Body of pancreas (tissue), 4 donors: ENCODE measurements around the gene DIP2B. TPM values are rescaled to one million over a fixed set of nuclear protein-coding genes. Genes with fewer than 3 reads are reported as not detected.

Experiments used
- ATAC-seq: fragments of 150-250 bp; one replicate; pipeline ENCODE4 v1.9.1; 2016
- DNase-seq, 4 donors: peaks; one replicate each; pipeline ENCODE4 v3.0.0-alpha.2; 2019
- H3K27ac ChIP-seq, 4 donors: fragments of 200-600 bp; sonication (generic); 1 replicate in 3 of 4; 2 replicates in 1 of 4; pipeline versions ENCODE4 v1.5.1 to v1.6.1; 2016 to 2019; ENCODE audit warnings: mild to moderate bottlenecking in 1 of 4, mixed read lengths in 1 of 4, moderate library complexity in 1 of 4
- H3K27me3 ChIP-seq, 2 donors: fragments of 200-600 bp; sonication (generic); one replicate each; pipeline ENCODE4 v1.6.0; 2016; ENCODE audit warnings: mild to moderate bottlenecking in 1 of 2
- H3K36me3 ChIP-seq, 2 donors: fragments of 200-600 bp; sonication (generic); replicated peaks in 1 of 2; 2 replicates each; pipeline ENCODE4 v1.5.1; 2016; ENCODE audit warnings: low read depth in 2 of 2; ENCODE audit not compliant: insufficient read depth in 1 of 2
- H3K4me1 ChIP-seq: fragments of 200-600 bp; sonication (generic); one replicate; pipeline ENCODE4 v1.6.0; 2016
- H3K4me3 ChIP-seq, 2 donors: fragments of 200-600 bp; sonication (generic); 1 replicate in 1 of 2; 2 replicates in 1 of 2; pipeline ENCODE4 v1.5.1; 2016 to 2019
- H3K9me3 ChIP-seq, 3 donors: fragments of 200-600 bp; sonication (generic); 1 replicate in 2 of 3; 2 replicates in 1 of 3; pipeline ENCODE4 v1.5.1; 2016
- CTCF ChIP-seq, 7 experiments: fragments of 450-650 bp in 4 of 7; fragments of 200-600 bp in 3 of 7; sonication (generic) in 3 of 7; IDR thresholded peaks; one replicate each; pipeline ENCODE4 v1.5.1; 2016 to 2019; ENCODE audit warnings: antibody characterized with exemption in 7 of 7
- POLR2A ChIP-seq, 3 donors: fragments of 450-650 bp; IDR thresholded peaks; one replicate each; pipeline ENCODE4 v1.6.1; 2016; ENCODE audit warnings: antibody characterized with exemption in 3 of 3, mild to moderate bottlenecking in 2 of 3
- WGBS, 2 donors: methylation state at CpG; one replicate each; pipeline ENCODE4 v1.1.5; 2017; 5-methylcytosine and 5-hydroxymethylcytosine counted together
- intact Hi-C: fragments of 100-400 bp; cut with DNase I; formaldehyde crosslinking; loops from one replicate; pipeline ENCODE4 v1.15.1; 2023
- total RNA-seq, 2 donors: library from RNA; depleted of rRNA; stranded (reverse); fragments of >200 nt; gene quantifications; one replicate each; pipeline ENCODE4 v1.1.0, GENCODE V29; 2016

Gene DIP2B
- total RNA-seq, result 10 to 100 TPM; 15.8 to 28.7 TPM

- DNase-seq (peak; percentile 96 to 97 (median 96)), ATAC-seq (peak; percentile 95)
- no peaks in the 10 kb centered on the region for H3K36me3 ChIP-seq
- intact Hi-C loops, result loop anchor here (5.0 kb wide), 1 partner anchor 132 kb away; no protein-coding TSS in a partner anchor
- H3K27me3 ChIP-seq, result no peaks in the 10 kb centered on the region
- TF ChIP-seq CTCF (IDR thresholded peaks at IDR 0.05) (peak; percentile 86 to 99 (median 97)), POLR2A (IDR thresholded peaks at IDR 0.05) (peak; percentile 56 to 77 (median 57))
- 0 to 1% methylated on average over 14 to 71 of the region's 77 CpGs for WGBS, 2 donors
- no peaks in the 10 kb centered on the region for H3K9me3 ChIP-seq
- H3K4me1 ChIP-seq, result peaks cover 42% of the 10 kb centered on the region
- H3K4me3 ChIP-seq, result peak within 1 kb of the TSS; percentile 18 to 90
- H3K27ac ChIP-seq, result peak within 1 kb of the TSS; percentile 88 to 97 (median 93)
These were observed at the start of gene DIP2B for GRCh38 chr12:50504798-50505674. Gene DIP2B, plus strand, starts transcription at chr12:50504985. Its CDS starts 156 bp downstream, at chr12:50505141.

GRCh38 chr12:50458606-50459005, 46.2 kb upstream of the DIP2B start:
- no peaks in the 10 kb centered on the region for H3K27me3 ChIP-seq
- H3K4me3 ChIP-seq, result no peak overlapping the region
- TF ChIP-seq POLR2A (IDR thresholded peaks at IDR 0.05), result no peak
- no peak for TF ChIP-seq CTCF (IDR thresholded peaks at IDR 0.05)
- H3K9me3 ChIP-seq, result no peaks in the 10 kb centered on the region
- H3K36me3 ChIP-seq, result peaks cover 0 to 5% of the 10 kb centered on the region in 2 donors
- ATAC-seq (no peak), DNase-seq (no peak)
- no peaks in the 10 kb centered on the region for H3K4me1 ChIP-seq
- H3K27ac ChIP-seq, result no peak overlapping the region
- intact Hi-C loops, result no loop called here

GRCh38 chr12:50467439-50467838, 37.3 kb upstream of the DIP2B start:
- intact Hi-C loops, result no loop called here
- Histone ChIP-seq H3K27ac (no peak overlapping the region), H3K36me3 (peaks cover 4 to 20% of the 10 kb centered on the region in 2 donors), H3K9me3 (no peaks in the 10 kb centered on the region), H3K4me1 (no peaks in the 10 kb centered on the region), H3K27me3 (no peaks in the 10 kb centered on the region), H3K4me3 (no peak overlapping the region)
- DNase-seq (no peak), ATAC-seq (no peak)
- 96 to 98% methylated on average over 3 of the region's 3 CpGs for WGBS, 2 donors
- TF ChIP-seq POLR2A (IDR thresholded peaks at IDR 0.05) (no peak), CTCF (IDR thresholded peaks at IDR 0.05) (no peak)

- Histone ChIP-seq H3K36me3 (peaks cover 6 to 26% of the 10 kb centered on the region in 2 donors), H3K27me3 (no peaks in the 10 kb centered on the region), H3K4me1 (no peaks in the 10 kb centered on the region), H3K4me3 (no peak overlapping the region), H3K9me3 (no peaks in the 10 kb centered on the region), H3K27ac (no peak overlapping the region)
- no peak for TF ChIP-seq POLR2A (IDR thresholded peaks at IDR 0.05)
- TF ChIP-seq CTCF (IDR thresholded peaks at IDR 0.05), result no peak
- DNase-seq (no peak), ATAC-seq (no peak)
- intact Hi-C loops, result no loop called here
- WGBS, 2 donors, result 78 to 87% methylated on average over 1 of the region's 1 CpG
These were observed 27.4 kb upstream of the DIP2B start for GRCh38 chr12:50477241-50477832.
